ENCODE data around the gene GABBR2.

GABBR2 gene

DNA sequence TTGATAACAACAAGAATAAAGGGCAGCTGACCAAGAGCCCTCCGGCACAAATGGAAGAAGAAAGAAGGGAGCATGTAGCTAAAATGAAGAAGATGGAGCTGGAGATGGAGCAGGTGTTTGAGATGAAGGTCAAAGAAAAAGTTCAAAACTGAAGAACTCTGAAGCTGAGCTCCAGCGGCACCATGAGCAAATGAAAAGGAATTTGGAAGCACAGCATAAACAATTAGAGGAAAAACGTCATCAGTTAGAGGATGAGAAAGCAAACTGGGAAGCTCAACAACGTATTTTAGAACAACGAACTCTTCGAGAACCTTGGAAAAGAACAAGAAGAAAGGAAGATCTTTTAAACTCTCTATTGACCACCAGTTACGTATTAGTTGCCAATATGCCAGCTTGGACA, 100.9 kb downstream of the GABBR2 start:
- DNase-seq (ENCODE audit: low read depth) = no peak
- no peak overlapping the region for H3K4me3 ChIP-seq (ENCODE audit: low read depth, low read length)
- TF ChIP-seq, protein P1, sequence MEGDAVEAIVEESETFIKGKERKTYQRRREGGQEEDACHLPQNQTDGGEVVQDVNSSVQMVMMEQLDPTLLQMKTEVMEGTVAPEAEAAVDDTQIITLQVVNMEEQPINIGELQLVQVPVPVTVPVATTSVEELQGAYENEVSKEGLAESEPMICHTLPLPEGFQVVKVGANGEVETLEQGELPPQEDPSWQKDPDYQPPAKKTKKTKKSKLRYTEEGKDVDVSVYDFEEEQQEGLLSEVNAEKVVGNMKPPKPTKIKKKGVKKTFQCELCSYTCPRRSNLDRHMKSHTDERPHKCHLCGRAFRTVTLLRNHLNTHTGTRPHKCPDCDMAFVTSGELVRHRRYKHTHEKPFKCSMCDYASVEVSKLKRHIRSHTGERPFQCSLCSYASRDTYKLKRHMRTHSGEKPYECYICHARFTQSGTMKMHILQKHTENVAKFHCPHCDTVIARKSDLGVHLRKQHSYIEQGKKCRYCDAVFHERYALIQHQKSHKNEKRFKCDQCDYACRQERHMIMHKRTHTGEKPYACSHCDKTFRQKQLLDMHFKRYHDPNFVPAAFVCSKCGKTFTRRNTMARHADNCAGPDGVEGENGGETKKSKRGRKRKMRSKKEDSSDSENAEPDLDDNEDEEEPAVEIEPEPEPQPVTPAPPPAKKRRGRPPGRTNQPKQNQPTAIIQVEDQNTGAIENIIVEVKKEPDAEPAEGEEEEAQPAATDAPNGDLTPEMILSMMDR (IDR thresholded peaks at IDR 0.05; ENCODE audit: control insufficient read depth, extremely low read depth, insufficient read depth) = no peak

DNA sequence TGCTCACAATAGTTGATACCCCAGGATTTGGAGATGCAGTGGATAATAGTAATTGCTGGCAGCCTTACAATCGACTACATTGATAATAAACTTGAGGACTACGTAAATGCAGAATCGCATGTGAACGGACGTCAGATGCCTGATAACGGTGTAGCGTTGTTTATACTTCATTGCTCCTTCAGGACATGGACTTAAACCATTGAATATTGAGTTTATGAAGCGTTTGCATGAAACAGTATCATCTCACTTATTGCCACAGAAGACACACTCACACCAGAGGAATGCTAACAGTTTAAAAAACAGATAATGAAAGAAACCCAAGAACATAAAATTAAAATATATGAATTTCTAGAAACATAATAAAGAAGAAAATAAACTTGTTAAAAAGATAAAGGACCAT, 101.6 kb downstream of the GABBR2 start:
- DNase-seq (ENCODE audit: low read depth) = no peak
- no peak overlapping the region for H3K4me3 ChIP-seq (ENCODE audit: low read depth, low read length)
- TF ChIP-seq, protein P1 (IDR thresholded peaks at IDR 0.05; ENCODE audit: control insufficient read depth, extremely low read depth, insufficient read depth) = no peak

DNA sequence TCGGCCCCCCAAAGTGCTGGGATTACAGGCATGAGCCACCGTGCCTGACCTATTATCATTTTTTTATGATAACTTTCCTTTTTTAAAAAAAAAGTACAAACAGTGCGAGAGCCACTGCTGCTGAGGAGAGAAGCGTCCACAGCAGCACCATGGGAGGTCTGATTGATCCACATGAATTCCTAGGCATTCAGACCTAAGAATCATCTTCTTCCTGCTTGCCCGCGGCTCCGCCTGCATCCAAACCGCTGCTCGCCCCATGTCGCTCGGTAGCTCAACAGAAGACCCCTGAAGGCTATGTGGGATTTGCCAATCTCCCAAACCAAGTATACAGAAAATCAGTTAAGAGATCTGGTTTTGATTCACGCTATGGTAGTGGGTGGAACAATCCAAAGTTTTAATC, 102.0 kb downstream of the GABBR2 start:
- TF ChIP-seq, protein P1 (IDR thresholded peaks at IDR 0.05; ENCODE audit: control insufficient read depth, extremely low read depth, insufficient read depth) = no peak
- DNase-seq (ENCODE audit: low read depth) = no peak
- no peak overlapping the region for H3K4me3 ChIP-seq (ENCODE audit: low read depth, low read length)

DNA sequence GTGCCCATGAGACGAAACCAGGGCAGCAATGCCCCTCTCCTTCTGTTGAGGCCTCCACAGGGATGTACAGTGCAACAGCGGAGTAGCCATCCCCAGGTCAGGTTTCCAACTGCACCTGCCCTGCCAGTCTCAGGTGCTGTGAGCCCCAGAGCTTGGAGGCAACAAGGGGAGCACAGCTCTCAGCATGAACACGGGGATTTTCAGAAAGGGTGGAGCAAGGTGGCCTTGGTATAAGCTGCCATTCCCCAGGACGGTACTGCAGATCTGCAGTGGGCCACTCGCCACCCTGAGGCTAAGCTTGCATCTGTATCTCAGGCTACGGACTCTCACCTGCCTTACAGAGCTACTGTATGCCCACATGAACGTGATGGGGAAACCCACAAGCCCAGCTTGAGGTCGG, 103.6 kb downstream of the GABBR2 start:
- no peak overlapping the region for H3K4me3 ChIP-seq (ENCODE audit: low read depth, low read length)
- TF ChIP-seq, protein P1 (IDR thresholded peaks at IDR 0.05; ENCODE audit: control insufficient read depth, extremely low read depth, insufficient read depth) = no peak
- DNase-seq (ENCODE audit: low read depth) = no peak

DNA sequence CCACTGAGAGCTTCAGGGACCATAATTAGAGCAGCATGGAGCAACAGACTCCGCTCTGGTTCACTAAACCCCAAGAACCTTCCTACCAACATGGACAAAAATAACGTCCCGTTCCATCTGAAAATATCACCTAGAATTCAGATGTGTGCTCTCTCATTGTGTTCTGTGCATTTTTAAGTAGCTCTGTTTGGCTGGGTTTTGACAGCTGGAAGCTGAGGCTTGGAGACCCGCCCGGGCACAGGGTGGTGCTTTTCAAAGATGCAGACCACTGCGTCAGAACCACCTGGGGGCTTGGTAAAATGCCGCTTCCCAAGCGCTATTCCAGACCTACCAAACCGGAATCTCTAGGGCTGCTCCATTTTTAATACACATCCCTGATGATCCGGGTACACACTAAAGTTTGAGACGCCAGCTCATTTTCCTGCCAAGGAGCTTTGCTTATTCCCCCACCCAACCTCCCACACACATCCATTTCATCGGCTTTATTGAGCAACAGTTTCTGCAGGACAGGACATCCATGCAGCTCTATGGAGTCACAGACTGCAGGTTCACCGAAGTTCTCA, 104.8 kb downstream of the GABBR2 start:
- no peak for DNase-seq (ENCODE audit: low read depth)
- no peak overlapping the region for H3K4me3 ChIP-seq (ENCODE audit: low read depth, low read length)
- TF ChIP-seq, protein P1 (IDR thresholded peaks at IDR 0.05; ENCODE audit: control insufficient read depth, extremely low read depth, insufficient read depth) = no peak

DNA sequence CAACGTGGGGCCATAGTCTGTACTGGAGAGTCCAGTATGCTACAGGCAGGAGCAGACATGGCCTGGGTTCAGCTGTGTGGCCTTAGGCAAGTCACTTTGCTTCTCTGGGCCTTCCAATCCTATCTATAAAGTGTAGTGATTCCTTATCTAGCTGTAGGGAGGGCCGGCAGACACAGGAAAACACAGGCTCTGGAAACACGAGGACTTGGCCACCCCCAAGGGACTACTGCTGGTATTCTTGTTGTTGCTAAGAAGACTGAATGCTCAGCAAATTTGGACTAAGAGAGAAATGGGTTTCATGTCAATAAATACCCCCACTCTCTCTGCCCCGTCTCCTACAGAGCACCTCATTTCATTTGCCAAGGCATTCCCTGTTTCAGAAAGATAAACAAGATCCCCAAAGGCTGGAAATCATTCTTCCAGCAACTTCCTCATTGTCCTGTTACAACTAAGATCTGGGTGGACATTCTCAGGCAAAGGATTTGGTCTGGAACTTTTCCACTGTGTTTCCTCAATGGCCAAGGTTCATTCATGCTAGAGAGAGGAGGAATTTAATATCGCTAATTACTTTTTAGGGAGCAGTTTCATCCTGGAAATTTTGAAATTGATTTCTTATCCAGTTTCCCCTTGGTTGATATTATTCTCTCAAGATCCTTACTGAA, 105.8 kb downstream of the GABBR2 start:
- H3K4me3 ChIP-seq (ENCODE audit: low read depth, low read length) = no peak overlapping the region
- TF ChIP-seq, protein P1 (IDR thresholded peaks at IDR 0.05; ENCODE audit: control insufficient read depth, extremely low read depth, insufficient read depth) = no peak
- no peak for DNase-seq (ENCODE audit: low read depth)

DNA sequence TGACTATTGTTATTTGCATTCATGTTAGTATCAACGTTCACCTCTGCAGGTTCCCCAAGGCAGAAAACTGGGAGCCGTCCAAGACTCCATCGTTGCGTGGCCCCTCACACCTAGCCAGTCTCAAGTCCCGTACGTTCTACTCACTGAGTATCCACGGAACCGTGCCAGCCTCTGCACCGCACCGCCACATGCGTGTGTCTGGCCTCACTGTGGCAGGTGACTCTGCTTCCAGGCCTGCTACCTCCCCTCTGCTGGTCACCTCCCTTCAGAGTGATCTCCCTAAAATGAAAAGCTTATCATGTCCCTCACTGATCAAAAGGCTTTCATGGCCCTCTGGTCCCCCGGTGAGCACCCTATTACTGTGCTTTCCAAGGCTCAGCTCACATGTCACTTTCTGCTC, 108.1 kb downstream of the GABBR2 start:
- no peak overlapping the region for H3K4me3 ChIP-seq (ENCODE audit: low read depth, low read length)
- TF ChIP-seq, protein P1 (IDR thresholded peaks at IDR 0.05; ENCODE audit: control insufficient read depth, extremely low read depth, insufficient read depth) = no peak
- DNase-seq (ENCODE audit: low read depth) = no peak

All from LNCaP clone FGC (cell line).